ENCODE data around the gene FGD6.

DNA sequence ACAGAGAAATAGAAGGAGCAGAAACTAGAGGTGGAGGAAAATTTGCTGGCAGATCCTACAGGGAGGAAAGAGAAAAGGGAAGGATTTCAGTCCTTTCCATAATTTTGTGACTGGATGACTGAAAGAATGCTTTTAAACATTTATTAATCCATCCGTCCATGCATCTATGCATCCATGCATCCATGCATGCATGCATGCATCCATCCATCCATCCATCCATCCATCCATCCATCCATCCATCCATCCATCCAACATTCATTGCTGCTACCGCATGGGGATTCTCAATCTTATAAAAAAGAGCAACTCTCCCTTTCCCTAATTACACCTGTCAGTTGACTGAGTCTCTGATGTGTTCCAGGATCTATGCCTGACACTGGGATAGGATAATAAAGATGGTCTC lies 88.2 kb downstream of the FGD6 start:
- TF ChIP-seq POLR2A (IDR thresholded peaks at IDR 0.05; ENCODE audit: low read depth, low read length) (no peak), RFX5 (IDR thresholded peaks at IDR 0.05; ENCODE audit: low read depth, low read length) (no peak), CTCF (conservative IDR thresholded peaks at IDR 0.05; ENCODE audit: low read depth, low read length) (no peak), NFE2L2 (IDR thresholded peaks at IDR 0.05; ENCODE audit: low read depth, low read length) (no peak)

Measured in IMR-90 (cell line).